NCI-H2227 (cell line): ENCODE measurements around the gene RRP9.

Source experiments
- DNase-seq: peaks from one replicate; lab custom pipeline; 2025; ENCODE audit not compliant: unreplicated experiment; lab: John Stamatoyannopoulos, UW

RRP9 gene

GRCh38 chr3:51955893-51956770 lies 14.4 kb upstream of the RRP9 start:
- DNase-seq: no peak

DNA sequence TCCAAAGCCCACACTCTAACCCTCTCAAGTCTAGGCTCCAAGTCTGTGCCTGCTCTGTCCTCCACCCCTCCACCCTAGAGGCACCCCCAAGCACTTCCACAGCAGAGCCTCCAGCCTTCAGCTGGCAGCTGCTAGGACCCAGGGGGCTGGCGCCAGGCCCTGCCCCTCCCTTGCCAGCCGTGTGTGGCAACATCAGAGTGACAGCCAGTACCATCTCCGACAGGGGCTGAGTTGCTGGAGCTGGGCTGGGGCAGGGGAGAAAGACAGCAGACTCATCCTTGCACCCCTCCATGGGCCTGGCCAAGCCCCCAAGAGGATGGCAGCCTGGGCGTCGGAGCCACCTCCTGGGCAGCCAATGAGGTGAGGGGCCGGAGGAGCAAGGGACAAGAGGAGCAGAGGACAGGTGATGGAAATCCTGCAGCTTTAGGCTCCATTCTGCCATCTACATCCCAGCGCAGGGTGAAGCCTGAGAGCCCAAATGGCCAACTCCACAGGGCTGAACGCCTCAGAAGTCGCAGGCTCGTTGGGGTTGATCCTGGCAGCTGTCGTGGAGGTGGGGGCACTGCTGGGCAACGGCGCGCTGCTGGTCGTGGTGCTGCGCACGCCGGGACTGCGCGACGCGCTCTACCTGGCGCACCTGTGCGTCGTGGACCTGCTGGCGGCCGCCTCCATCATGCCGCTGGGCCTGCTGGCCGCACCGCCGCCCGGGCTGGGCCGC lies 13.6 kb upstream of the RRP9 start, which contains the start of gene GPR62:
Gene GPR62, plus strand, starts transcription at position 207 of the 718 bp plus-strand sequence. Its CDS starts 272 bp downstream, at position 479.
- no peak for DNase-seq

DNA sequence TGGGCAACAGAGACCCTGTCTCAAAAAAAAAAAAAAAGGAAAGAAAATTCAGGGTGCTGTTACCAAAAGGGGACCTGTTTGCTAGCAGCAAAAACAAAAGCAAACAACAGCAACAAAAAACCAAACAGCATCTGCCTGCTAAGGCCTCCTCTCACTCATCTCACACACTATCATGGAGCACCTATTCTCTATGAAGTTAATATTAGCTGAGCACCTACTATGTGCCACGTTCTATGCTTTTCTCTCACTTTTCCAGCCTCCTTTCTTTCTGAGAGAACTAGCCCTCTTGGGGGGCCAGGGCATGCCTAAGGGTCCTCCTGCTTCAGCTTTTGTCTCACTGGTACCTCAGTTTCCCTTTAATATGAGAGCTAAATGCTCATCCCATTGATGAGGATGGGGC lies 13.0 kb upstream of the RRP9 start:
- DNase-seq: no peak

- no peak for DNase-seq
Measured at GRCh38 chr3:51954105-51954504, 12.4 kb upstream of the RRP9 start.

DNA sequence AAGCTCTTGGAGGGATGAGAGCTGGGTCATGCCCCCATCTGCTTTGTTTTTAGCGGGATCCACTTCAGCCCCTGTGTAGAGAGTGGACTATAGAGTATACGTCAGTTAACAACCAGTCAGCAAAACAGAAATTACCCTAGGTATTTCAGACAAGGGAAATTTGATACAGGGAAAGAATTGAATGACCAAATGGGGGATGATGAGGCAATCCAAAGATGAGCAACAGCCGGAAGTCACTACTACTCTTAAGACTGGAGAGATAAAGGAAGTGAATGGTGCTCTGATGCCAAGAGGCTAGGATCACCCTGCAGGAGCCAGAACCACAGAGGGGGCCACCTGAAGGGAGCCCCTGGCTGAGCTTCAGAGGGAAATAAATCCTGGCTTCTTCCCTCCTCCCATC lies 11.7 kb upstream of the RRP9 start:
- DNase-seq: peak; percentile 51

- no peak for DNase-seq
Measured at GRCh38 chr3:51950899-51951298, 9.2 kb upstream of the RRP9 start.

DNA sequence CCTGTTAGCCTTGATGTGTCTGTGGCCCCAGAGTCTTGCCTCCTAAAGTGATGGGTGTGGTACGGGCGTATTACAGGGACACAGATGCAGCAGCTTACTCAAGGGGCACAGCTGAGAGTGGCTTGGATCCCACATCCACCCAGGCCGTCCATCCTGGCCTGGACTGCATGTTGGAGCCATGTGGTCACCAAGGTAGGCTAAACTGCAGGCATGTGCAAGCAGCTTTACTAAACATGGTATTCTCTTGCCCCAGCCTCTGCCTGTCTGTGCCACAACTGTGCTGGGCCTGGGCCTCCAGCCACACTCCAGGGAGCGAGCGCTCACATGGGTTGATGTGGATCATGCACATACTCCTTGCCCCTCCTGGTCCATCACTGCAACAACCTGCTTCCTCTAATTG lies 7.4 kb upstream of the RRP9 start:
- no peak for DNase-seq

DNA sequence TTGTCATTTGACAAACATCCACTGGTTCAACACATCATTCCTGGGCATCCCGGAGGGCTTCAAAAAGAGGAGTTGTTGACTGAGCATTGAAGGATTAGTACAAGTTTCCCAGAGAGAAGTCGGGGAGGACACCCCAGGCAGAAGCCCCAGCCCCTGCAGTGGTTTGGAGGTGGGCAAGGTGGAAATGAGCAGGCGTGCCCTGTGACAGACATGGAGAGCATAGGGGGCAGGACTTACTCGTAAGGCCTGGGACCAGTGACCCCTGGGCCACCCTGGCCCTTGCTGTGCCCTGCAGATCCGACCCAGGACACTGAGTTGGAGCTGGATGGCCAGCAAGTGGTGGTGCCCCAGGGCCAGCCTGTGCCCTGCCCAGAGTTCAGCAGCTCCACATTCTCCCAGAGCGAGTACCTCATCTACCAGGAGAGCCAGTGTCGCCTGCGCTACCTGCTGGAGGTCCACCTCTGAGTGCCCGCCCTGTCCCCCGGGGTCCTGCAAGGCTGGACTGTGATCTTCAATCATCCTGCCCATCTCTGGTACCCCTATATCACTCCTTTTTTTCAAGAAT lies 6.4 kb upstream of the RRP9 start:
- DNase-seq: no peak

DNA sequence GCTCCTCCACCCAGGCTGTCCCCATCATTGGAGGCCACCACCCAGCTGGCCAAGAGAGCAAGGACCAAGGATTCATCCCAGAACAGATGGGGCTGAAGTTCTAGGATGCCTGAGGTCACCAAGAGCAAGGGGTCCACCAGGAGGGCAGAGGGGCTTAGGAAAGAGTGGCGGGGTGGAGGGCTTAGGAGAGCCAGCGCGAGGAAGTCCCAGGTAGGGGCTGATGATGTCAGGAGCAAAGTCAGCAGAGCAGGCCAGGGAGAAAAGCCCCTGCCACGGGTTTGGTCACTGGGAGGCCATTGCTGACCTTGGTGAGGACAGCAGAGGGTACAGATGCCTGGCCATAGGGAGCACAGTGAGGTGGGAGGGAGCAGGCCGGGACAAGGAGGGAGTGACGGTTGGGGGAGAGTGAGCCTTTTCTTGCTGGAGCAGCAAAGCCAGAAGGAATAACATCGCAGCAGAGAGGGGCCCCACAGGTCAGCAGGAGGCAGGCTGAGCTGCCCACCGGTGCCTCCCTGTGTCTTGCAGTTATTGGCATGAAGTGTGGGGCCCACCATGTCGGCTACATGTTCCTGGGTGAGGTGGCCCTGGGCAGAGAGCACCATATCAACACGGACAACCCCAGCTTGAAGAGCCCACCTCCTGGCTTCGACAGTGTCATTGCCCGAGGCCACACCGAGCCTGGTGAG lies 5.7 kb upstream of the RRP9 start:
- DNase-seq: no peak

- no peak for DNase-seq
Measured at GRCh38 chr3:51946796-51947195, 5.1 kb upstream of the RRP9 start.

- no peak for DNase-seq
Measured at GRCh38 chr3:51945926-51946705, 4.4 kb upstream of the RRP9 start.

GRCh38 chr3:51945031-51945840 lies 3.5 kb upstream of the RRP9 start:
- no peak for DNase-seq

DNA sequence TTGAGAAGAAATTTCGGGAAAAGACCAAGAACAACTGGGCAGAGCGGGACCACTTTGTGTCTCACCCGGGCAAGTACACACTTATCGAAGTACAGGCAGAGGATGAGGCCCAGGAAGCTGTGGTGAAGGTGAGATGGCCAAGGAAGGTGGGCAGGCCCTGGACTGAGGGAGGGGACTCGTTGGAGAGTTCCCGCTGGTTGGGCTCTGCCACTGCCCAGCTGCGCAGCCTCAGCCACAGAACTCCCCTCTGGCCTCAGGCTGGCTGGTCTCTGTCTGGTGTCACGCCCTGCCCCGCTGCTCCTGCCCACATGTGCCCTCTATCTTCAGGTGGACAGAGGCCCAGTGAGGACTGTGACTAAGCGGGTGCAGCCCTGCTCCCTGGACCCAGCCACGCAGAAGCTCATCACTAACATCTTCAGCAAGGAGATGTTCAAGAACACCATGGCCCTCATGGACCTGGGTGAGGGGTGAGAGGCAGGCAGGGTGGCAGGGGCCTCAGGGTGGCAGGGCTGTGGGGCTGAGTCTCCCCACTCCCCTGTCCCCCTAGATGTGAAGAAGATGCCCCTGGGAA lies 2.8 kb upstream of the RRP9 start:
- DNase-seq: no peak

DNA sequence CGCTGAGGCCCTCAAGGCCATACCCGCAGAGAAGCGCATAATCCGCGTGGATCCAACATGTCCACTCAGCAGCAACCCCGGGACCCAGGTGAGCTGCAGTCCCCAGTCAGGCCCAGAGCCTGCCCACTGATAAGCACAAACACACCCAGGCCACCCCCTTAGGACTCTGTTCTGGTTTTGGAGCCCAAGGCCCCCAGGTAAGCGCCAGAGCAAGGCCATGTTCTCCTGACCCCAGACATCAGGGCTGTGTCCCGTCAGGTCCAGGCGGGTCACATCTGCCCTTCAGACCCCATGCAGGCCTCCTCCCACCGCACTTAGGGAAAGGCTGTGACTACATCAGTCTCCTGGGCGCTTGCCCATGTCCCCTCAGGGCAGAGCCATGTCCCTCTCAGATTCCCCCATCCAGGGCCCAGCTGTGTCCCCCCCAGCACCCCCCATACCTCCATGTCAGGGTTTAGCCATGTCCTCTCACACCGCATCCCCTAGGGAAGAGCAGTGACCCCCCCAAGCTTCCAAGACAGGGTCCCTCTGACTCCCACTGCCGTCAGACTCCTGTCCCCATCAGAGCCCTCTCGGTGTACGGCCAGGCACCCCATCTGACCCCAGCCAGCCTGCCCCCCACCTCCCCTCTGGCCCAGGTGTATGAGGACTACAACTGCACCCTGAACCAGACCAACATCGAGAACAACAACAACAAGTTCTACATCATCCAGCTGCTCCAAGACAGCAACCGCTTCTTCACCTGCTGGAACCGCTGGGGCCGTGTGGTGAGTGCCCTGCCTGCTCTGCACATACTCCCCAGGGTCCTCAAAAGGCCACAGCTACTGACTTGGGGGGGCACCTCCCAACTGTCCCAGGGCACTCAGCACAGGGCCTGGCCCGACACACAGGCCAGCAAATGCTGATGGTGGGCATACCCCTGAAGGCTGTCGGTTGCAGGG lies 2.0 kb upstream of the RRP9 start:
- DNase-seq: no peak

- no peak for DNase-seq
Measured at GRCh38 chr3:51942603-51943450, 1.1 kb upstream of the RRP9 start.

- DNase-seq: no peak
Measured at GRCh38 chr3:51941463-51941797, 274 bp downstream of the RRP9 start.

DNA sequence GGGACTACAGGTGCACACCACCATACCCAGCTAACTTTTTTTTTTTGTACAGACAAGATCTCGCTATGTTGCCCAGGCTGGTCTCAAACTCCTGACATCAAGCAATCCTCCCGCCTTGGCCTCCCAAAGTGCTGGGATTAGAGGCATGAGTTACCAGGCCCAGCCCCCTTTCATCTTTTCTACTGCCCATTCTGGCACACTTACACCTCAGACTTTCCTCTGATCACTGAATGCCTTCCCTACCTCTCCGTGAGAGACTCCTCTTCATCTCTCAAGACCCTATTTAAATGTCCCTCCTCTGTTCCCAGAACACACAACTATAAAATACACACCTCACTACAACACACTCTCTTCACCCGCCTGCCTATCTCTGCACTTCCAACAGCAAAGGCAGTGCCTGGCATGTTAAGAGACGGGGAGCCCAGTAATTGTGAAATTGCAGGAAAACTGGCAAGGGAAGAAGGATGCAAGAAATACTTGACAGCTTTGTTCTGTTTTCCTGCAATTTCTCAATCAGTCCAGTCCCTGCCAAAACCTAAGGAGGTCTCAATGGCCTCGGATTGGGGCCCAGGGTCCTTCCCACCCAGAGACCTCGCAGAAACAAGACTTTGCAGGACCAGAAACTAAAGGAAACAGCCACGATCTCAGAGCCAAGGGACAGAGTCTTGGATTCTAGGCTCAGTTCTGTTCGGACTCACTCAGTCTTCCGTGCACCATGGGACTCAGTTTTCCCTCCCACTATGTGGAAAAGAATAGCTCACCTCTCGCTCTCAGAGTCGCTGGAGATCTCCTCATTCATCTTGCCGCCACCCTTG lies 849 bp downstream of the RRP9 start:
- no peak for DNase-seq
